HG03066 (cell line): ENCODE results near the gene PRKD3.
"Not testable (repeated sequence)": the region's sequence is repeated elsewhere in the genome, so short reads cannot be mapped to it uniquely, and the experiment has no call there.

ENCODE experiments used
- ATAC-seq: cut with Tn5 transposase; IDR thresholded peaks from one replicate; pipeline ENCODE4 v1.9.1; 2021; ENCODE audit warnings: low read depth; ENCODE audit not compliant: unreplicated experiment

PRKD3 gene

DNA sequence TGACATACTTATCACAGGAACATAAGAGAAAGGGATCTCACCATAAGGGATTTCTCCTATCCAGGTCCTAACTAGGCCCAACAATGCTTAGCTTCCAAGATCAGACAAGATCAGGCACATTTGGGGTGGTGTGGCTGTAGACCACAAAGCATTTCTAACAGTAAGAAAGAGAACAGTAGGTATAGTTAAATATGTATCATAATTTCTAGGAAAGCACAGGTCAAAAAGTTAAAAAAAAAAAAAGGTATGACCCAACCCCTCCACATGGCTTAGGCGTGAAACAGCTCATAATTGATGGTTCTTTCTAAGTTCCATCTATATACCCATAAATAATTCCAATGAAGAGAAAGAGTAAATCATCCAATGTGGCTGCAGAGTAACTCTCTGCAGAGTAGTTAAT, 6.9 kb downstream of the PRKD3 start:
- no peak for ATAC-seq

DNA sequence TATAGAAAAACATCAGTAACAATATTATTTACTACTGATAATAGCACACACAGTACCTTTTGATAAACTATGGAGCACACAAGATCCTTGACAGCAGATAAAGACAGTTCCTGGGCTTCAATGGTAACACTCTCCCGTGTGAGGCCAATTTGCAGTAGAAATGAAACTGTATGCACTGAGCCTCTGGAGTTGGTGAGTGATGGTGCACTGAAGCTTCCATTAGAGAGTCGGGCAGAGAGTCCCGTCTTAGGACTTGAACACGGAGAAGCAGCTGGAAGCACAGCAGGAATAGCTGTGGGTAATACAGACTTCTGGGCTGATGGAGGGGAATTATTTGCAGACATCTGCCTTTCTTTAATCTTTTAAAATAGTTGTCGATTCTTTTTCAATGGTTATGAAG, 8.5 kb downstream of the PRKD3 start:
- ATAC-seq = no peak

DNA sequence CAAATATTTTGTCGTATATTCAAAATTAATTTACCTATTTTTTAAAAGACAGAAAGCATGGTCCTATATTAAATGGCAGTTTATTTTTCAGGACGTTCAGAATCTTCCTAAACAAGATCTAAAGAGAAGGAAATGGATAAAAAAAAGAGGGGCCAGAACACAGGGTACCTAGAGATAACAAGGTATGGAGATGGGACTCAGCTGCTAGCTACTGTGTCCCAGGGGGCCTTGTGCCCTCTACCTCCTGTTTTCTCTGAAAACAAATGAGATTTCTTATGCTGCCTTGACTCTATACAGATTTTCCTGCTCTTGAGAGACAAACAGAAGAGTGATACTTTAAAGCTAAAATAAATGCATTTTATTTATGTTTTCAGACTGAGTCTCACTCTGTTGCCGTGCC, 9.3 kb downstream of the PRKD3 start:
- no peak for ATAC-seq

DNA sequence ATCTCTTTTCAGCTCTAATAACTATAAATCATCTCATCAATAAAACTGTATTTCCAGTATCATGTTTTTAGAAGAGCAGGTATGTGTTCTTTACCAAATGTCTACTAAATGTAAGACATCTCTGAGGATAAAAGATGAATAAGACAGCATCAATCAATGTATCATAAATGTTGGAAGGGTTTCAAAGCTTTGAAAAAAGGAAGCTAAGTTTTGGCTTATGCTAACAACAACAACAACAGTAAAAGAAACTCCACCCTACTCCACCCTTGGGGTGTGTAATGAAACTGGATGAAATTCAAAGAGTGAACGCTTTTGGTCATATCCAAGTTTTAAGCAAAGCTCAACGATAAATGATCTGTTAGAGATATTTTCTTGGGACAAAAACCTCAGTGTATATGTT, 17.1 kb downstream of the PRKD3 start:
- ATAC-seq = no peak

DNA sequence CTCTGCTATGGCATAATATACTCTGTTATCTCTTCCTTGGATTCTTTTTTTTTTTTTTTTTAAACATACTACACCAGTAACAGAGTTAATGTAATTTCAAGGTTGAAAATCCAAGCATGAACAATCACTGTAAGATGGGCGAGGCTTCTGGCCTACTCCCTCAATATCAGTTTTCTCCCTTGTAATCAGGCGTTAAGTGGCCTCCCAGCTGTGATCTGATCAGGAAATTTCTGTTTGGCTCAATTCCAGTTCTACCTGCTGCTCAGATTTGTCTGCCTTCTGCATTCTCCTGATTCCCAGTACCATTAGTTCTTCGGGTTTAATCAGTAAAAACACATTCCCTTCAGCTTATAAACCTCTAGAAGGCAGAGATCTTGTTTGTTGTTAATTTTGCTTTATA, 18.6 kb downstream of the PRKD3 start:
- ATAC-seq = no peak

DNA sequence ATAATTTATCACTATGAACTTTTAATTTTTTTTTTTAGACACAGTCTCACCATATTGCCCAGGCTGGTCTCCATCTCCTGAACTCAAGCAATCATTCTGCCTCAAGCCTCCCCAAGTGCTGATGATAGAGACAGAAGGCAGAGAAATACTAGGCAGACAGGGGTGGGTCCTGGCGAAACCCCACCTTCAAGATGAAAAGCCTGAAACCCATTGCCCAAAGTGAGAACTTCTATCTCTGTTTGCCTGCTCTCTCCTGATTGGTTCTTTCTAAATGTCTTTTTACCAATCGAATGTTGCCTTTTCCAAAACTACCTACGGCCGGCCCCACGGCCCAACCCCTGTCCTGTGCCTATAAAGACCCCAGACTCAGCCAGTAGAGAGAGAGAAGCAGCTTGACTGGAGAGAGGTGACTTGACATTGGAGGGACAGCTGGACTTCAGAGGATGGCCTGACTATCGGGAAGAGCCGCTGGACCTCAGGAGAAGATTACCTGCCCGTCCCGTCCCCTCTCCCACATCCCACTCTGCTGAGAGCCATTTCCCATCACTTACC, 21.9 kb downstream of the PRKD3 start:
- no peak for ATAC-seq

DNA sequence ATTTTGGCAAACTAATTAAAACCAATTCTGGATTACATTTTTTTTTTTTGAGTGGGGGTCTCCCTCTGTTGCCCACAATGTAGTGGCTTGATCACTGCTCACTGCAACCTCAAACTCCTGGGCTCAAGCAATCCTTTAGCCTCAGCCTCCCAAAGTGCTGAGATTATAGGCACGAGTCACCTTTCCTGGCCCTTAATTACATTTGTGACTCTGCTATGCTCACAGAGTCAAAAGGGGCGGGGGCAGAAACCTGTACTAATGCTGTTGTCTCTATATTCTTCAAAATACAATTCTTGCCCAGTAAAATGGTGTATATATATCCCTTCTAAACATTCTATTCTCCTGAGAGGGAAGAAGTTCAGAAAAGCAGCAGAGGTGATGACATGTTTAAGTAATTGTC, 23.2 kb downstream of the PRKD3 start:
- no peak for ATAC-seq

DNA sequence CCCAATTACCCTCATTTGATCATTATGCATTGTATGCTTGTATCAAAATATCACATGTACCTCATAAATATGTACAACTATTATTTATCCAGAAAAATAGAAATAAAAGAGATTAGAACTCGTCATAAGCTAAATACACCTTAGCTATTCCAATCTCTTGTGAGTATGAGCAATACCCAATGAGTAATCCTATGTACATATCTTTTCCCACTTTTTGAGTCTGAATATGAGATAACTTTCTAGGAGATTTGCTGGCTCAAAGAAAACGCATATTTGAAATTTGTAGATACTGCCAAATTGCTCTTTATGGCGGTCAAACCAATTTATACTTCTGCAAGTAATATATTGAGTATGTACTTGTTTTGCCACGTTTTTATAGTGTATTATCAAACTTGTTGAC, 24.1 kb downstream of the PRKD3 start:
- ATAC-seq = no peak

DNA sequence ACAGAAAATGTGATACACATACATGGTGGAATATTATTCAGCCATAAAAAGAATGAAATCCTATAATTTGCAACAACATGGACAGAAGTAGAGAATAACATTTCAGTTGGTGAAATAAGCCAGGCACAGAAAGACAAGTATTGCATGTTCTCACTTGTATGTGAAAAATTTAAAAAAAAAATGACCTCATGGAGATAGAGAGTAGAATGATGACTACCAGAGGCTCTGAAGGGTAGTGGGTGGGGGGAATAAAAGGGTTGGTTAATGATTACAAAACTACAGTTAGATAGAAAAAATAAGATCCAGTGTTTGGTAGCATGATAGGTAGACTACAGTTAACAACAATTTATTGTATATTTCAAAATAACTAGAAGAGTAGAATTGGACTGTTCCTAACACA, 24.5 kb downstream of the PRKD3 start:
- no peak for ATAC-seq

DNA sequence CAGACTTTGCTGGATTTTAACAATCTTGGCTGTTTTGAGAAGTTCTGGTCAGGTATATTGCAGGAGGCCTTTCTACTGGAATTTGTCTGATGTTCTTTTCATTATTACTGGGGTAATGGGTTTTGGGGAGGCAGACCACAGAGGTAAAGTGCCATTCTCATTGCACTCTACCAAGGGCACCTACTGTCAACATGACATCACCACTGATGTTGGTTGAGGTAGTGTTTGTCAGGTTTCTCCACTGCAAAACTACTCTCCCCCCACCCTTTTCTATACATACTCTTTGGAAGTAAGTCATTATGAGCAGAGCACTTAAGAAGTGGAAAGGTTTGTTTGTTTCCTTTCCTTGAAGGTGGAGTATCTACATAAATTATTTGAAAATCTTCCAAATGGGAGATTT, 27.0 kb downstream of the PRKD3 start:
- ATAC-seq = no peak

DNA sequence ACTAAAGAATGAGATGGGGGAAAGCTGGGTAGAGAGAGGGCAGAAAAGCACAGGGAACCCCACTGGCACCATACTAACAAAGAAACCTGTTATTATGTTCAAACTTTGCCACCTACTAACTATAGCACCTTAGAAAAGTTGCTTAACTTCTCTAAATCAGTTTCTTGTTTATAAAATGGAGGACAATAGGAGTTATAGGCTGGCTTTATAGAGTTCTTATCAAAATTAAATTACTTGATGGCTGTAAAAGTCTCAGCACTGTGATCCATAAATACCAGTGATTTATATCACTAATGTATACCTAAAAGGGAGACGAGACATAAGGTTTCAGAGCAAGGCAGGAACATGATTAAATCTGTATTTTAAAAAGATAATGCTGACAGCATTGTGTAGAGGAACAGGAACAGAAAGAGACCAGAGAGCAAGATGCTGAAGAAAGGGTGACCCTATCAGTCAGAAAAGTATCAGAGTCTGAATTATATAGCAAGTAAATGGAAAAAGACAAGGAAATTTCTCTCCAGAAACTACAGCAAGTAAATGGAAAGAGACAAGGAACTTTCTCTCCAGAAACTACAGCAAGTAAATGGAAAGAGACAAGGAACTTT, 29.1 kb downstream of the PRKD3 start:
- no peak for ATAC-seq

DNA sequence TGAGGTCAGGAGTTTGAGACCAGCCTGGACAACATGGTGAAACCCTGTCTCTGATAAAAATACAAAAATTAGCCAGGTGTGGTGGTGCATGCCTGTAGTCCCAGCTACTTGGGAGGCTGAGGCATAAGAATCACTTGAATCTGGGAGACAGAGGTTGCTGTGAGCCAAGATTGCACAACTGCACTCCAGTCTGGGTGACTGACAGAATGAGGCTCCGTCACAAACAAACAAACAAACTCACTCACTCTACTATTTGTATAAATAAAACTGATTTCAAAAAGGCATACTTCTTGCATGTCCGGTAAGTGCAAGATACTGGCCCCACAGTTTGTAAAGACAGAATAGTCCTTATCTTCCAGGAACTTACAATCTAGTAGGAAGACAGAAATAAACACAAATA, 29.8 kb downstream of the PRKD3 start:
- not testable (repeated sequence) for ATAC-seq

DNA sequence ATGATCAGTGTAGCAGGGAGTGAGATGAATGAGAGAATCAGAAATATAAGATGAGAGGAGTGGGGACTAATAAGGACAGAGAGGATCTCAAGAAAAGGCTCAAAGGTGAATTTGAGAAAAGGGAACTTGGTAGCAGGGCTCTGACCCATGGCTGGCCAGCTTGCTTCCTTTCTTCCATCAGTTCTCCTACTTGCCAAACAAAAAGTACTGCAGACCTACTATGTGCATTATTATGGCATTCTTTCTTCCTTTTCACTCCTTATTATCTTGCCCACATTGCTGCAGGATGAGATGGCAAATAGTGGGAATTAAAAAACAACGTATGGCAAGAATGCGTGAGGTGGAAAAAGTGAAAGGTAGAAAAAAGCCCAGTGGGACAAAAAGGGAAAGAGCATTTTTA, 33.0 kb downstream of the PRKD3 start:
- ATAC-seq = no peak

DNA sequence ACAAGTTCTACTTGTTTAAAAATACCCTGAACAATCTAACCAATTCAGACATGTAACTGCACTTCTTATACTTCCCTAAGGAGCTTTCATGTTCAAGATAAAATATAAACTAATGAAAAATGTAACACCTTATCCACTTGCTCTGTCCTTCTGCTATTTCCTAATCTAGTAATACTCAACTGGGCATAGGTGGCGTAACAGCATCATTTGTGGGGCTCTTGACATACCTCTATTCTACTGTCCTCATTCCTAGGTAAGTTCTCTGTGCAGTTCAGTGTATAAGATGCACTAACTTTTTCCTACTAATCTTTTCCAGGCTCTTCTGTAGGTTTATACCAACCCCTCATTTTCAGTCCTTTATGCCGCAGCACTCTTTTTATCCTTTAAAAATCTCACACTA, 36.7 kb downstream of the PRKD3 start:
- ATAC-seq = no peak

DNA sequence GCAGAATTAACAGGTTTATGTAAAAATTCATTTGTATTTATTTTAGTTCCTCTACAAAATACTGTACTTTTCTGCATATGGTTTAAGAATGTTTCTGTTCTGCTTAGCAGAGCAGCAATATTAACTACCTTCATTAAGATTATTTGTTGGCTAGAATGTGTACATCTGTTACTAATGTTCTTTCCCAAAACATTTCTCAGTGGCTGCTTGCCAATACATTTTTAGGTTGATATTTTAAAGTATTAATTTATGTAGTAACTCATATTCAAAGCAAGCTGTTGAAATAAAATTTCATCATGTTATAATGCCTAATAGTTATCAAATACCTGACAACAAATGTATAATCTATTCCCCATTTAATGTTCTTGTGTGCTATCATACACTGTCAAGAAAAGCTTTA, 40.3 kb downstream of the PRKD3 start:
- ATAC-seq = no peak

DNA sequence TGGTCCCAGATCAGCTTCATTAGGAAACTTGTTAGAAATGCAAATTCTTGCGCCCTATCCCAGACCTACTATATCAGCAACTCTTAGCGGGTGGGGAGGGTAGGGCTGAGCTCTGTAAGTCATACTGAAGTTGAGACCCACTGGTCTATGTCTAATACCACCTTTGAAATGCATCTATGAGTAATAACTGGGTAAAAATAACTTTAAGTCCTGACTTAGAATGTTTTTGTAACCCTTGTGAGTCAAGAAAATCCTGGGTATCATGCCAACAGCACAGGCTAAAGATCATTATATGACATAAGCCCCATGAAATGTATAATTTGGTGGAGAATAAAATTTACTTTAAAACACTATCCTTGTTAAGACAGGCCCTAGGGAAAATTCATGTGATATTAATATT, 41.4 kb downstream of the PRKD3 start:
- ATAC-seq = no peak

DNA sequence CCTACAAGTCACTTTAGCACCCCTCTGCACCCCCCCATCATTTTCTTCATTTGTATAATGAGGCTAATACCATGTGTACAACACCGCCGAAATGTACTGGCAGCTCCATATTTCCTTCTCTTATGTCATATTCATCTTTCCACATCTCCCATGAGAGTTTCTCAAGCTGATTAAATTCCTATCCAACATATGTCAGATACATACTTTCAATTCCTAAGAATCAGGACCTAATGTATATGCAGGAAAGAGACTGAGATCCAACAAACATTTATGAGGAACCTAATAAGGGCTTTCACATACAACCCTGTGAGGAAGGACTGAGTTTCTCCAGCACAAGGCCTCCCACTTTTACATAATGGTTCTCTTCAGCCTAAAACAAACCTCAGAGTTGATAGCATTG, 41.9 kb downstream of the PRKD3 start:
- no peak for ATAC-seq

DNA sequence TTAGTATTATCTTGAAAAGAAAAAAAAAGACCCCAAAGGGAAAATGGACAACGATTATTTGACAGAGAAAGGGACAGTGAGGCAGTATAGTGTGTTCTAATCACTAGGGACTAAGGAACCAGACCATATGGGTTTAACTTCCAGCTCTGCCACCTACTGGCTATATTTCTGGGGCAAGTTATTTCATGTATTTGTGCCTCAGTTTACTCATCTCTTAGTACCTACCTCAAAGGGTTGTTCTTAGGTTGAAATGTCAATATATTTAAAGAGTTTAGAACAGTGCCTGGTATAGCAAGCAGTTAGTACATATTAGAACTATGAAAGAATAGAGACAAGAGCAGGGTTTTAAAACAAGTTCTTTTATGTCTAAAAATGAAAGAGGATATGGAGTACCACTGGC, 42.7 kb downstream of the PRKD3 start:
- no peak for ATAC-seq

DNA sequence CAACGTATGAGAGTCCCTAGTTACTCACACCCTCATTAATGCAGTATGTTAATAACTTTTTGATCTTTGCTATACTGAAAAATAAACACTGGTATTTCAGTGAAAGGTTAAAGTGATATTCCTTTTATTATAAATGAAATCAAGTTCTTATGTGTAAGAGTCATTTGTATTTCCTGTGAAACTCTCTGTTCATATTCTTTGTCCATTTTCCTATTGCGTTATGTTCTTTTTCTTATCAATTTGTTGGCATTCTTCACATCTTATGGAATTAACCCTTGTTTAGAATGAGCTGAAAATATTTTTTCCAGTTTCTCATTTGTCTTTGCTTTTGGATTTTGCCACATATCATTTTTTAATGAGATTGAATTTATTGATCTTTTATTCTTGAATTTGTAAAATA, 48.3 kb downstream of the PRKD3 start:
- ATAC-seq = no peak
